Measurements from ENCODE around the gene IQSEC1.

DNA sequence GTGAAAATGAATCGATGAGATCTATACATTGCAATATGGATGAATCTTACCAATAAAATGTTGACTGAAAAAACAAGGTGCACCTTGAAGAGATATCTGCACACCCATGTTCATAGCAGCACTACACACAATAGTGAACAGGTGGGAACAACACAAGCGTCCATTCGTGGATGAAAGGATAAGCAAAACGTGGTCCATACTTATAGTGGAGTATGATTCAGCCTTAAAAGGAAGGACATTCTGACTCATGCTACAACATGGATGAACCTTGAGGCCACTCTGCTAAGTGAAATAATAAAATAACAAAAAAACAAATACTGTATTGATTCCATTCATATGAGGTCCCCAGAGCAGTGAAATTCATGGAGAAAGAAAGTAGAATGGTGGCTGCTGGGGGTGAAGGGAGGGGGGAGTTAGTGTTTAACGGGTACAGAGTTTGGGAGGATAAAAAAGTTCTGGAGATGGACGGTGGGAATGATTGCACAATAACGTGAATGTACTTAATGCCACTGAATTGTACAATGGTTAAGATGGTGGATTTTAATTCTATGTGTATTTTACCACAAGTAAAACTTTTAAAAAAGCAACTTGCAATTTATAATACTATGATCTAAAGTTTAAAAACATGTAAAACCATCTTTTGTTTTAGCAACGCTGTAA lies 35.6 kb downstream of the IQSEC1 start:
- TF ChIP-seq, protein P1, sequence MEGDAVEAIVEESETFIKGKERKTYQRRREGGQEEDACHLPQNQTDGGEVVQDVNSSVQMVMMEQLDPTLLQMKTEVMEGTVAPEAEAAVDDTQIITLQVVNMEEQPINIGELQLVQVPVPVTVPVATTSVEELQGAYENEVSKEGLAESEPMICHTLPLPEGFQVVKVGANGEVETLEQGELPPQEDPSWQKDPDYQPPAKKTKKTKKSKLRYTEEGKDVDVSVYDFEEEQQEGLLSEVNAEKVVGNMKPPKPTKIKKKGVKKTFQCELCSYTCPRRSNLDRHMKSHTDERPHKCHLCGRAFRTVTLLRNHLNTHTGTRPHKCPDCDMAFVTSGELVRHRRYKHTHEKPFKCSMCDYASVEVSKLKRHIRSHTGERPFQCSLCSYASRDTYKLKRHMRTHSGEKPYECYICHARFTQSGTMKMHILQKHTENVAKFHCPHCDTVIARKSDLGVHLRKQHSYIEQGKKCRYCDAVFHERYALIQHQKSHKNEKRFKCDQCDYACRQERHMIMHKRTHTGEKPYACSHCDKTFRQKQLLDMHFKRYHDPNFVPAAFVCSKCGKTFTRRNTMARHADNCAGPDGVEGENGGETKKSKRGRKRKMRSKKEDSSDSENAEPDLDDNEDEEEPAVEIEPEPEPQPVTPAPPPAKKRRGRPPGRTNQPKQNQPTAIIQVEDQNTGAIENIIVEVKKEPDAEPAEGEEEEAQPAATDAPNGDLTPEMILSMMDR (IDR thresholded peaks at IDR 0.05; ENCODE audit: insufficient read depth, low read length, poor library complexity, severe bottlenecking): no peak
- no peak for TF ChIP-seq EZH2phosphoT487 (conservative IDR thresholded peaks at IDR 0.05; ENCODE audit: low read length)
